HL-60 (cell line): ENCODE results near the gene MELK.

ENCODE experiments used
- DNase-seq, 2 experiments: peaks; one replicate each; pipeline ENCODE4 v3.0.0-alpha.2; 2010 to 2020; ENCODE audit warnings: low read depth in 1 of 2, low spot score in 1 of 2
- H3K27ac ChIP-seq: fragments of 250-450 bp; sonication (Bioruptor Pico); replicated peaks from 2 replicates; pipeline ENCODE4 v1.5.1; 2020; ENCODE audit warnings: mild to moderate bottlenecking, moderate library complexity
- H3K27me3 ChIP-seq: fragments of 250-450 bp; sonication (Bioruptor Pico); 2 replicates; pipeline ENCODE4 v1.5.1; 2021; ENCODE audit warnings: mild to moderate bottlenecking, moderate library complexity; ENCODE audit not compliant: insufficient read depth, poor library complexity, severe bottlenecking
- H3K4me3 ChIP-seq: replicated peaks from 2 replicates; pipeline ENCODE4 v1.5.1; 2011; ENCODE audit warnings: mild to moderate bottlenecking, control low read depth, low read length; ENCODE audit not compliant: insufficient read depth
- CTCF ChIP-seq: IDR thresholded peaks from one replicate; pipeline ENCODE4 v1.5.1; 2011; ENCODE audit warnings: low read length, control low read depth, inconsistent platforms; ENCODE audit not compliant: insufficient read depth
- GABPA ChIP-seq: IDR thresholded peaks from 2 replicates; pipeline ENCODE4 v1.6.1; 2012; ENCODE audit warnings: low read depth
- POLR2AphosphoS5 ChIP-seq: IDR thresholded peaks from 2 replicates; pipeline ENCODE4 v1.6.1; 2012; ENCODE audit warnings: low read depth
- REST ChIP-seq: IDR thresholded peaks from 2 replicates; pipeline ENCODE4 v1.6.1; 2012; ENCODE audit warnings: low read depth; ENCODE audit not compliant: insufficient replicate concordance
- SPI1 ChIP-seq: IDR thresholded peaks from 2 replicates; pipeline ENCODE4 v1.6.1; 2012; ENCODE audit warnings: low read depth, mild to moderate bottlenecking, borderline replicate concordance

MELK gene

GRCh38 chr9:36609306-36609705 is 36.6 kb downstream of the MELK start:
- Histone ChIP-seq H3K27ac (no peak overlapping the region), H3K4me3 (no peak overlapping the region), H3K27me3 (no peaks in the 10 kb centered on the region)
- no peak for DNase-seq
- no peak for TF ChIP-seq REST
- TF ChIP-seq SPI1, result no peak
- no peak for TF ChIP-seq POLR2AphosphoS5
- TF ChIP-seq GABPA, result no peak
- no peak for TF ChIP-seq CTCF

- no peak for DNase-seq
- TF ChIP-seq GABPA, result no peak
- TF ChIP-seq SPI1, result no peak
- no peak for TF ChIP-seq POLR2AphosphoS5
These were observed 49.4 kb downstream of the MELK start for GRCh38 chr9:36622121-36622520.

GRCh38 chr9:36623280-36623679 is 50.6 kb downstream of the MELK start:
- no peak for DNase-seq
- Histone ChIP-seq H3K27ac (no peak overlapping the region), H3K27me3 (no peaks in the 10 kb centered on the region), H3K4me3 (no peak overlapping the region)
- no peak for TF ChIP-seq REST
- TF ChIP-seq CTCF, result no peak
- no peak for TF ChIP-seq GABPA
- TF ChIP-seq POLR2AphosphoS5, result no peak
- no peak for TF ChIP-seq SPI1

More at GRCh38 chr9:36622121-36622520, 49.4 kb downstream of the MELK start:
- Histone ChIP-seq H3K4me3 (no peak overlapping the region), H3K27ac (no peak overlapping the region), H3K27me3 (no peaks in the 10 kb centered on the region)

GRCh38 chr9:36625006-36625615 is 52.4 kb downstream of the MELK start:
- TF ChIP-seq REST (no peak), GABPA (no peak), SPI1 (no peak)
- no peak overlapping the region for H3K27ac ChIP-seq
- DNase-seq, result no peak
- H3K27me3 ChIP-seq, result no peaks in the 10 kb centered on the region
- no peak overlapping the region for H3K4me3 ChIP-seq
